HG02885 (cell line): ENCODE results near the gene CERS2.
A peak's percentile ranks its signal among the peaks of the same experiment; 100 is the strongest.

Experiments used
- ATAC-seq: cut with Tn5 transposase; IDR thresholded peaks from one replicate; pipeline ENCODE4 v1.9.1; 2021; ENCODE audit warnings: mild to moderate bottlenecking; ENCODE audit not compliant: unreplicated experiment, poor library complexity

The CERS2 gene

GRCh38 chr1:150925080-150925479 lies 49.6 kb downstream of the CERS2 start:
- ATAC-seq, result no peak

- ATAC-seq, result peak; percentile 61
Measured at GRCh38 chr1:150922519-150922975, 52.1 kb downstream of the CERS2 start.

- ATAC-seq, result no peak
Measured at GRCh38 chr1:150917387-150917786, 57.2 kb downstream of the CERS2 start.
